ENCODE data around the gene CDK5RAP1.

CDK5RAP1 gene

GRCh38 chr20:33351696-33352095, 49.6 kb downstream of the CDK5RAP1 start:
- CTCF ChIA-PET = no interaction called here
- TF ChIP-seq HDGF (IDR thresholded peaks at IDR 0.05; ENCODE audit: borderline replicate concordance) = no peak
- no peak for TF ChIP-seq FOXA1 (IDR thresholded peaks at IDR 0.05)
- TF ChIP-seq FOXK2 (IDR thresholded peaks at IDR 0.05) = no peak
- no peak for TF ChIP-seq SP1 (IDR thresholded peaks at IDR 0.05)
- TF ChIP-seq ARNT (IDR thresholded peaks at IDR 0.05) = no peak
- TF ChIP-seq NFRKB (IDR thresholded peaks at IDR 0.05) = no peak
- no peak for TF ChIP-seq PKNOX1 (IDR thresholded peaks at IDR 0.05)
- no peak for TF ChIP-seq TARDBP (IDR thresholded peaks at IDR 0.05)
- TF ChIP-seq SUZ12 (IDR thresholded peaks at IDR 0.05) = no peak
- POLR2A ChIA-PET = no interaction called here
- DNase-seq (ENCODE audit: extremely low spot score) = no peak

DNA sequence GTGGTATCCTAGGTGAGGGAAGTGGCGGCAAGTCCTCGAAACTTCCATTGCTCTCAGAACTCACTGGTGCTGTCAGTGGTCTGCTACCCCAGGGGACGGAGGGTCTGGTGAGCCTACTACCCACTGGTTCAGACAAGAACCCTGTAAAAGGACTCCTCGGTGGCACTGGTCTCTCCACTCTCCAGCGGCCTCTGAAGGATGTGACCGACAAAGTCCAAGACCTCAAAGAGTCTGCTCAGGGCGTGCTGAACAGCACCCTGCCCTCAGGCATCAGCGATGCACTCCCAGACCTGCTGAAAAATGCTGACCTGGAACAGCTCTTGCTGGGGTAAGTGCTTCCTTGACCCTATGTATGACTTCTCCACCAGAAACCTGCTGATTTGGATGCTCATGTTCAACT, 51.8 kb downstream of the CDK5RAP1 start:
- ChIA-PET CTCF (no interaction called here), POLR2A (no interaction called here)
- TF ChIP-seq FOXA1 (IDR thresholded peaks at IDR 0.05) = no peak
- no peak for TF ChIP-seq FOXK2 (IDR thresholded peaks at IDR 0.05)
- no peak for TF ChIP-seq ZNF384 (IDR thresholded peaks at IDR 0.05)
- TF ChIP-seq SP1 (IDR thresholded peaks at IDR 0.05) = no peak
- TF ChIP-seq BHLHE40 (IDR thresholded peaks at IDR 0.05; ENCODE audit: borderline replicate concordance) = no peak
- no peak for TF ChIP-seq NFRKB (IDR thresholded peaks at IDR 0.05)
- no peak for TF ChIP-seq TARDBP (IDR thresholded peaks at IDR 0.05)
- no peak for TF ChIP-seq HDGF (IDR thresholded peaks at IDR 0.05; ENCODE audit: borderline replicate concordance)
- TF ChIP-seq CTBP1 (IDR thresholded peaks at IDR 0.05; ENCODE audit: borderline replicate concordance) = no peak
- no peak for TF ChIP-seq SUZ12 (IDR thresholded peaks at IDR 0.05)
- TF ChIP-seq PKNOX1 (IDR thresholded peaks at IDR 0.05) = no peak
- no peak for TF ChIP-seq ELF4 (IDR thresholded peaks at IDR 0.05)
- TF ChIP-seq LEF1 (IDR thresholded peaks at IDR 0.05; ENCODE audit: borderline replicate concordance) = no peak
- TF ChIP-seq FOXM1 (IDR thresholded peaks at IDR 0.05; ENCODE audit: borderline replicate concordance) = no peak
- no peak for TF ChIP-seq ARNT (IDR thresholded peaks at IDR 0.05)
- TF ChIP-seq L3MBTL2 (conservative IDR thresholded peaks at IDR 0.05) = no peak
- no peak for DNase-seq (ENCODE audit: extremely low spot score)

DNA sequence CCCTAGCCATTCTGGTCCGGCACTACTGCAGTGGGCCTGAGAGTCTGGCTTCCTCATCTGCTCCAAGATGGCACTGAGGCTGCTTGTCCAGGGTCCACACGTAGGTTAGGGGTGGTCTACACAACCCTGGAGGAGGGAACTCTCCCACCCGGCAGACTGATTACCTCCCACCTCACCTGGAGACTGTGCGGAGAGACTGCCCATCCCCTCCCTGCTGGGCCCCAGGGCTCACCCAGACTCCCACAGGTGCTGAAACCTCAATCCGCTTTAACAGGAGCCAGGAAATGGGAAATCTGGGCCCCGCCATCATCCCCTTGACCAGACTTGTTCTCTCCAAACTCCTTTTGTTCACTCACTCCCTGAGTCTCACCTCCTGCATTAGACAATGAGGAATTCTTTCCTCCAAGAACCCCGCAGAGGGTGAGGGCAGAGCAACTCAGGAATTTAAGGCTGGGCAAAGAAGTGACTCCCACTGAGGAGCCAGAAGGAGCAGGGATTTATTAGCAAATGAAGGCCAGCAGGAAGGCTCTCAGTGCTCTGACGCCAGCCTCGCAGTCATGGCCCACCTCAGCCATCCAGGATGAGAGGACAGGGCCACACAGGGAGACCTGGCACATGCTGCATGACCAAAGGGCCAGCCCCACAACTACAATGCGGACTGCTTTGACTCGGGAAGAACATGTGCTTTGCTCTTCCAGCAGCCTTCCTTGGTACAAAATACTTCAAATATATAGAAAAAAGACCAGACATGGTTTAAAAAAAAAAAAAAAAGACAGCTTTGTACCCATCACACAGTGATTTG, 53.0 kb downstream of the CDK5RAP1 start:
- TF ChIP-seq TARDBP (IDR thresholded peaks at IDR 0.05) = no peak
- TF ChIP-seq L3MBTL2 (conservative IDR thresholded peaks at IDR 0.05) = no peak
- no peak for TF ChIP-seq ELF4 (IDR thresholded peaks at IDR 0.05)
- TF ChIP-seq HDGF (IDR thresholded peaks at IDR 0.05; ENCODE audit: borderline replicate concordance) = no peak
- TF ChIP-seq SP1 (IDR thresholded peaks at IDR 0.05) = no peak
- TF ChIP-seq FOXK2 (IDR thresholded peaks at IDR 0.05) = no peak
- TF ChIP-seq BHLHE40 (IDR thresholded peaks at IDR 0.05; ENCODE audit: borderline replicate concordance) = no peak
- no peak for TF ChIP-seq ARNT (IDR thresholded peaks at IDR 0.05)
- no peak for TF ChIP-seq NFRKB (IDR thresholded peaks at IDR 0.05)
- ChIA-PET POLR2A (no interaction called here), CTCF (no interaction called here)
- no peak for DNase-seq (ENCODE audit: extremely low spot score)

DNA sequence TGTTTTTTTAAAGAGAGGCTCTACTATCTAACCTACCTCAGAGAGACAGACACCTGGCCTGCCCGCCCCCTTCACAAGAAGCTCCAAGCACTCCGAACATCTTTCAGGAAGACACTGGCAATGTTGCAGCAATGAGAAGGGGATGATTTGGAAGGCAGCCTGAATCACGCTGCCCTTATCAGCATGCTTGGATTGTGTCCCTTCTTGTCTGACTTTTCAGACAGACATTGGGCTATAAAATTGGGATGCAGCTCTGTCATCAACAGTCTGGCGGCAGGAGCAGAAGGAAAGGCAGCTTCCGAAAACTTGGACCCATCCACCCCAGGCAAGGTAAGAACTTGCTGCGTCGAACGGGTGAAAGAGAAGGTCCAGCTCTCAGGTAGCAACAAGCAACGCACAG, 56.0 kb downstream of the CDK5RAP1 start:
- ChIA-PET CTCF (no interaction called here), POLR2A (no interaction called here)
- DNase-seq (ENCODE audit: extremely low spot score) = no peak
- TF ChIP-seq FOXM1 (IDR thresholded peaks at IDR 0.05; ENCODE audit: borderline replicate concordance) = no peak
- no peak for TF ChIP-seq ELF4 (IDR thresholded peaks at IDR 0.05)
- no peak for TF ChIP-seq SUZ12 (IDR thresholded peaks at IDR 0.05)
- TF ChIP-seq TARDBP (IDR thresholded peaks at IDR 0.05) = no peak
- no peak for TF ChIP-seq CTBP1 (IDR thresholded peaks at IDR 0.05; ENCODE audit: borderline replicate concordance)
- no peak for TF ChIP-seq NFRKB (IDR thresholded peaks at IDR 0.05)
- no peak for TF ChIP-seq FOXA1 (IDR thresholded peaks at IDR 0.05)
- no peak for TF ChIP-seq BHLHE40 (IDR thresholded peaks at IDR 0.05; ENCODE audit: borderline replicate concordance)
- TF ChIP-seq FOXK2 (IDR thresholded peaks at IDR 0.05) = no peak
- TF ChIP-seq PKNOX1 (IDR thresholded peaks at IDR 0.05) = no peak
- no peak for TF ChIP-seq ARNT (IDR thresholded peaks at IDR 0.05)
- no peak for TF ChIP-seq SP1 (IDR thresholded peaks at IDR 0.05)

- no peak for TF ChIP-seq ZNF384 (IDR thresholded peaks at IDR 0.05)
- TF ChIP-seq CTBP1 (IDR thresholded peaks at IDR 0.05; ENCODE audit: borderline replicate concordance) = no peak
- no peak for TF ChIP-seq TARDBP (IDR thresholded peaks at IDR 0.05)
- TF ChIP-seq NFRKB (IDR thresholded peaks at IDR 0.05) = no peak
- no peak for TF ChIP-seq HDGF (IDR thresholded peaks at IDR 0.05; ENCODE audit: borderline replicate concordance)
- TF ChIP-seq FOXA1 (IDR thresholded peaks at IDR 0.05) = no peak
- TF ChIP-seq SUZ12 (IDR thresholded peaks at IDR 0.05) = no peak
- TF ChIP-seq FOXM1 (IDR thresholded peaks at IDR 0.05; ENCODE audit: borderline replicate concordance) = no peak
- TF ChIP-seq BHLHE40 (IDR thresholded peaks at IDR 0.05; ENCODE audit: borderline replicate concordance) = no peak
- no peak for TF ChIP-seq PKNOX1 (IDR thresholded peaks at IDR 0.05)
- TF ChIP-seq LEF1 (IDR thresholded peaks at IDR 0.05; ENCODE audit: borderline replicate concordance) = no peak
- no peak for TF ChIP-seq ELF4 (IDR thresholded peaks at IDR 0.05)
- DNase-seq (ENCODE audit: extremely low spot score) = no peak
- ChIA-PET CTCF (no interaction called here), POLR2A (no interaction called here)
Observed at GRCh38 chr20:33343521-33343920, 57.8 kb downstream of the CDK5RAP1 start.
